CD14-positive monocyte (primary cell): Measurements from ENCODE around the gene DPF3. TPM values are rescaled to one million over a fixed set of nuclear protein-coding genes. Genes with fewer than 3 reads are reported as not detected.

ENCODE experiments used
- DNase-seq, 3 donors: peaks; one replicate each; pipeline ENCODE4 v3.0.0-alpha.2; 2011 to 2022
- H2AFZ ChIP-seq: 2 replicates; pipeline ENCODE4 v1.6.0; 2012; ENCODE audit warnings: mild to moderate bottlenecking, low read depth, low read length, inconsistent platforms; ENCODE audit not compliant: insufficient read depth, poor library complexity, severe bottlenecking
- H3K27ac ChIP-seq, 2 donors: 1 replicate in 1 of 2; 2 replicates in 1 of 2; pipeline ENCODE4 v1.5.1; 2012 to 2013; ENCODE audit warnings: low read length in 2 of 2, control low read depth in 1 of 2, inconsistent platforms in 1 of 2, low read depth in 1 of 2, mild to moderate bottlenecking in 1 of 2
- H3K27me3 ChIP-seq, 2 donors: one replicate each; pipeline versions ENCODE4 v1.6.0 to v1.6.1; 2011 to 2013; ENCODE audit warnings: low read length in 2 of 2; ENCODE audit not compliant: control insufficient read depth in 2 of 2, insufficient read depth in 2 of 2
- H3K36me3 ChIP-seq, 2 donors: replicated peaks in 1 of 2; 1 replicate in 1 of 2; 2 replicates in 1 of 2; pipeline versions ENCODE4 v1.5.1 to v1.6.1; 2012 to 2013; ENCODE audit warnings: low read length in 2 of 2, control low read depth in 1 of 2, inconsistent platforms in 1 of 2, mild to moderate bottlenecking in 1 of 2; ENCODE audit not compliant: insufficient read depth in 2 of 2, control insufficient read depth in 1 of 2
- H3K4me1 ChIP-seq, 2 donors: 1 replicate in 1 of 2; 2 replicates in 1 of 2; pipeline versions ENCODE4 v1.5.1 to v1.6.1; 2012 to 2013; ENCODE audit warnings: low read length in 2 of 2, control low read depth in 1 of 2, inconsistent platforms in 1 of 2, mild to moderate bottlenecking in 1 of 2, moderate library complexity in 1 of 2; ENCODE audit not compliant: insufficient read depth in 2 of 2, control insufficient read depth in 1 of 2
- H3K4me2 ChIP-seq: replicated peaks from 2 replicates; pipeline ENCODE3; 2012; ENCODE audit warnings: low read length, moderate library complexity, mild to moderate bottlenecking; ENCODE audit not compliant: poor library complexity, severe bottlenecking; ENCODE audit errors: extremely low read depth
- H3K4me3 ChIP-seq, 3 experiments: fragments of 200-600 bp in 1 of 3; sonication (generic) in 1 of 3; replicated peaks in 1 of 3; 1 replicate in 2 of 3; 2 replicates in 1 of 3; pipeline ENCODE4 v1.5.1; 2011 to 2013; ENCODE audit warnings: low read length in 3 of 3, mild to moderate bottlenecking in 3 of 3, control low read depth in 2 of 3, low read depth in 2 of 3, inconsistent platforms in 1 of 3, moderate library complexity in 1 of 3
- H3K79me2 ChIP-seq: 2 replicates; pipeline ENCODE4 v1.6.0; 2012; ENCODE audit warnings: mild to moderate bottlenecking, control low read depth, inconsistent platforms, low read length, moderate library complexity; ENCODE audit not compliant: insufficient read depth
- H3K9ac ChIP-seq: 2 replicates; pipeline ENCODE4 v1.6.0; 2017; ENCODE audit warnings: low read length, mild to moderate bottlenecking; ENCODE audit not compliant: insufficient read depth, poor library complexity, severe bottlenecking
- H3K9me3 ChIP-seq, 2 donors: replicated peaks in 1 of 2; 1 replicate in 1 of 2; 2 replicates in 1 of 2; pipeline versions ENCODE4 v1.5.1 to v1.6.1; 2012 to 2013; ENCODE audit warnings: low read length in 2 of 2, control low read depth in 1 of 2; ENCODE audit not compliant: control insufficient read depth in 1 of 2, insufficient read depth in 1 of 2
- H4K20me1 ChIP-seq: 2 replicates; pipeline ENCODE4 v1.6.0; 2012; ENCODE audit warnings: mild to moderate bottlenecking, low read length, control low read depth, moderate library complexity; ENCODE audit not compliant: insufficient read depth
- H3K27ac Mint-ChIP-seq, 7 donors: one replicate each; pipeline ENCODE4 v1.8.0; 2020; ENCODE audit warnings: mild to moderate bottlenecking in 7 of 7, mixed read lengths in 7 of 7, moderate library complexity in 6 of 7, inconsistent platforms in 2 of 7
- H3K27me3 Mint-ChIP-seq, 3 donors: one replicate each; pipeline ENCODE4 v1.8.0; 2021 to 2022; ENCODE audit warnings: low read depth in 3 of 3, mild to moderate bottlenecking in 3 of 3, mixed read lengths in 3 of 3, moderate library complexity in 3 of 3, inconsistent platforms in 1 of 3
- H3K36me3 Mint-ChIP-seq, 2 donors: one replicate each; pipeline ENCODE4 v1.8.0; 2020; ENCODE audit warnings: mixed read lengths in 2 of 2, inconsistent platforms in 1 of 2, mild to moderate bottlenecking in 1 of 2
- H3K4me1 Mint-ChIP-seq: one replicate; pipeline ENCODE4 v1.8.0; 2020; ENCODE audit warnings: mild to moderate bottlenecking, mixed read lengths
- H3K4me3 Mint-ChIP-seq, 2 donors: one replicate each; pipeline ENCODE4 v1.8.0; 2020; ENCODE audit warnings: mild to moderate bottlenecking in 2 of 2, mixed read lengths in 2 of 2, moderate library complexity in 1 of 2
- H3K9me3 Mint-ChIP-seq, 7 donors: one replicate each; pipeline ENCODE4 v1.8.0; 2020 to 2022; ENCODE audit warnings: mixed read lengths in 7 of 7, mild to moderate bottlenecking in 6 of 7, moderate library complexity in 6 of 7, inconsistent platforms in 2 of 7
- CTCF ChIP-seq: fragments of 200-600 bp; IDR thresholded peaks from one replicate; pipeline ENCODE4 v1.8.0; 2022; ENCODE audit warnings: antibody characterized with exemption, mild to moderate bottlenecking
- WGBS: methylation state at CpG from one replicate; pipeline ENCODE4 v1.1.5; 2013; ENCODE audit warnings: missing lambda C conversion rate; ENCODE audit not compliant: insufficient coverage; 5-methylcytosine and 5-hydroxymethylcytosine counted together
- intact Hi-C, 2 donors: fragments of 100-400 bp; cut with micrococcal nuclease; formaldehyde crosslinking; loops; one replicate each; pipeline versions ENCODE4 v1.15.0 to v1.15.1; 2023
- polyA plus RNA-seq, 3 donors: library from polyadenylated mRNA; depleted of rRNA in 1 of 3; unstranded in 2 of 3; stranded (reverse) in 1 of 3; fragments of 300-500 nt in 2 of 3; fragments of >200 nt in 1 of 3; fragmentation: Illumina TruSeq in 2 of 3; gene quantifications; 1 replicate in 2 of 3; 2 replicates in 1 of 3; pipeline ENCODE4 v1.2.3, GENCODE V29; 2012 to 2021

The DPF3 gene
- polyA plus RNA-seq, 3 donors, result 0.33 to 0.39 TPM; not detected in 1

- no peak overlapping the region for H3K4me3 Mint-ChIP-seq
- peak overlapping the region in 1 of 7 donors; percentile 0 for H3K27ac Mint-ChIP-seq
- no peaks in the 10 kb centered on the region for H4K20me1 ChIP-seq
- WGBS, result 32% methylated on average over 5 of the region's 7 CpGs
- peak; percentile 6 to 18 (median 7) for DNase-seq
- H3K36me3 ChIP-seq, result no peaks in the 10 kb centered on the region
- no peaks in the 10 kb centered on the region for H3K79me2 ChIP-seq
- H3K4me1 Mint-ChIP-seq, result peaks cover 28% of the 10 kb centered on the region
- H3K36me3 Mint-ChIP-seq, result no peaks in the 10 kb centered on the region
- no peak overlapping the region for H3K27ac ChIP-seq
- no peak overlapping the region for H3K9ac ChIP-seq
- no peaks in the 10 kb centered on the region for H3K27me3 ChIP-seq
- H3K4me3 ChIP-seq, result no peak overlapping the region
- H3K27me3 Mint-ChIP-seq, result peaks cover 0 to 6% (median 6%) of the 10 kb centered on the region in 3 donors
- no peak for TF ChIP-seq CTCF
- intact Hi-C loops, result no loop called here
- peak overlapping the region; percentile 21 for H2AFZ ChIP-seq
- H3K4me1 ChIP-seq, result peaks cover 12 to 15% of the 10 kb centered on the region in 2 donors
- H3K9me3 Mint-ChIP-seq, result peaks cover 0 to 2% (median 0%) of the 10 kb centered on the region in 7 donors
- no peak overlapping the region for H3K4me2 ChIP-seq
- H3K9me3 ChIP-seq, result no peaks in the 10 kb centered on the region
Measured at GRCh38 chr14:72701605-72702004, 192.3 kb downstream of the DPF3 start.

GRCh38 chr14:72701237-72701565, 192.7 kb downstream of the DPF3 start:
- peaks cover 12 to 15% of the 10 kb centered on the region in 2 donors for H3K4me1 ChIP-seq
- Mint-ChIP-seq H3K27ac (no peak overlapping the region), H3K4me3 (no peak overlapping the region), H3K9me3 (peaks cover 0 to 2% (median 0%) of the 10 kb centered on the region in 7 donors), H3K4me1 (peaks cover 28% of the 10 kb centered on the region), H3K36me3 (no peaks in the 10 kb centered on the region), H3K27me3 (peaks cover 0 to 6% (median 6%) of the 10 kb centered on the region in 3 donors)
- TF ChIP-seq CTCF, result no peak
- no peaks in the 10 kb centered on the region for H3K9me3 ChIP-seq
- no peak overlapping the region for H3K4me2 ChIP-seq
- H3K79me2 ChIP-seq, result no peaks in the 10 kb centered on the region
- WGBS, result no CpG with 5 or more reads among the region's 7 CpGs
- no peak overlapping the region for H3K27ac ChIP-seq
- DNase-seq, result no peak
- no peak overlapping the region for H3K4me3 ChIP-seq
- intact Hi-C loops, result no loop called here
- no peaks in the 10 kb centered on the region for H3K27me3 ChIP-seq
- no peaks in the 10 kb centered on the region for H4K20me1 ChIP-seq
- H2AFZ ChIP-seq, result peak overlapping the region; percentile 21
- no peak overlapping the region for H3K9ac ChIP-seq
- H3K36me3 ChIP-seq, result no peaks in the 10 kb centered on the region
